NCI-H1417 (cell line): Measurements from ENCODE around the gene ENDOD1.

Experiments used
- DNase-seq, 3 experiments: peaks; one replicate each; lab custom pipeline; 2025; lab: John Stamatoyannopoulos, UW

ENDOD1 gene

DNA sequence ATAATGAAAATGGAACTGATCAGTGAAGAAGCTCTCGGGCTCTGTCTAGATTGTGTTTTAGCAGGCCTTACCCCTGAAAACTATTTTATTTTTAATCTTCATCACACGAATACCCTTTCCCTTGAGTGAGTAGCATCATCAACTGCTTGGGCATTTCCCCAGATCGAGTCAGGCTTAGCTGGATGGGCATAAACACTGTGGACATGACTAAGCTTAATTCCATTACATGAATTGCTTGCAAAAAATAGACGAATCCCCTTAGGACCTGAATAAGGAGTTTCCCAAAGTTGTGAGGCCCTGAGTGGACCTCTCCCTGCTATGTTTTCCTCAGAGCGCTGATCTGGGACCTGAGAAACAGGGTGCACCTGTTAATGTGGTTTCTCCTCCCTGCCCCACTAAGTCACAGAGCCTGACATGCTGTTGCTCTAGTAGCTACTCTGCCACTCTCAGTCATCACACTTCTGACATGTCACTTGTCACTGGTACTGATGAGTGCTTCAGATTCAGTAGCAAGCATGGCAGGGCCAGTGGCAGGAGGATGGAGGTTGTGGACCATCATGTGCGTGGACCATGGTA lies 53.5 kb downstream of the ENDOD1 start:
- no peak for DNase-seq

DNA sequence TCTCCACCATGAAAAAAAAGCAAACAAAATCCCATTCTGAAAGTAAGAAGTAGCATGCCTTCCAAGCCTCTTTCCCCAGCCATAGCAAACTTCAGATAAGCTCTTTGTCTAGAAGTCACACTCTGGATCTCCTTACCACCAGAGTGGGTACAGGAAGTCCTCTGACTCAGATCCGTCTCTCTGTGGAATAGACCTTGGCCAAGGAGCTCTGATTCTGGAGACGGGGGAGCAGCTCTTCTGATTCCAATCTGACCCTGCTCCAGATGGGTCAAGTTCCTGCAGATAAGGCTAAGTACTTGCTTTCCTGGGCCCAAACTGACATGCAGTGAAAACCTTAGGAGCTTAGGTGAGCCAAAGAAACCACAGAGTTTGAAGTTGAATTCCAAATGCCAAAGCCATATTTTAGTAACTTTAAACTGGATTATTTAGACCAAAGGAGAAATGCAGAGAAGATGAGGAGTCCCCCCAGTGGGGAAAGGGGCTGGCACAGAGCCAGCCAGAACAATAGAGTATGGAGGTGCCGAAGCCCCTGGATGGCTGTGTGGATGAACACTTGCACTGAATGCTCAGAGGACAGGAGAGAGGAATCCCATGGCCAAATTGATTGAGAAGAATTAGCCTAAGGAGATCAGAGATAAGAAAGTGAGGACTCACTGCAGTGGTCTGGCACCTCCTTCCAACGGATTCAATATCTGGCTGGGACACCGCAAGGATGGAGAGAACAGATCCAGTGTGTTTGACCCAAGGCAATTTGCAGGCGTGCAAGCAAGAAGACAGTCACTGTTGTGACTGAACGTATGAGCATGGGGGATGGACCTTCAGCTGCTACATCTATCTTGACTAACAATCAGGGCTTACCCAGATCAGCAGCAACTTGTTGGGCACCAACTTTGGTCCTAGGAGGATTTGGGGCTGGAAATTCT lies 54.9 kb downstream of the ENDOD1 start:
- DNase-seq: no peak

- peak in 1 of 3 experiments; percentile 11 for DNase-seq
These were observed 55.9 kb downstream of the ENDOD1 start for GRCh38 chr11:95145430-95146060.

GRCh38 chr11:95147364-95147905 lies 57.8 kb downstream of the ENDOD1 start:
- DNase-seq: no peak

DNA sequence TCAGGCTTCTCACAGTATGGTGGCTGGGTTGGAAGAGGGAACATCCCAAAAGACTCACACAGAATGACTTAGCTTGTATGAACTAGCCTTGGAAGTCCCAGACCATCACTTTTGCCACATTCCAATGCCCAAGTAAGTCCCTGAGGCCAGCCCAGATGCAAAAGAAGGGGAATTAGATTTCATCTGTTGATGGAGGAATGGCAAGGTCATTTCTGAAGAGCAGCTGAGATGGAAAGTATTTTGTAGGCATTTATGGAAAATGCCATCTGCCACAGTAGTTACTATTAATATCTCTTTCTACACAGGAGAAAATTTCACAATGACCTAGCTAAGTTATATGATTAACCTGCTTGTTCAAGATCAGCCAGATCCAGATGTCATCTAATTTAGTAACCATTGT lies 58.8 kb downstream of the ENDOD1 start:
- no peak for DNase-seq

- no peak for DNase-seq
These were observed 59.3 kb downstream of the ENDOD1 start for GRCh38 chr11:95148938-95149337.

GRCh38 chr11:95149651-95150364 lies 60.2 kb downstream of the ENDOD1 start:
- DNase-seq: peak in 2 of 3 experiments; percentile 73 to 91

GRCh38 chr11:95150956-95151684 lies 61.5 kb downstream of the ENDOD1 start:
- peak; percentile 88 to 98 (median 93) for DNase-seq

- no peak for DNase-seq
These were observed 63.5 kb downstream of the ENDOD1 start for GRCh38 chr11:95152876-95153856.

- DNase-seq: no peak
These were observed 64.2 kb downstream of the ENDOD1 start for GRCh38 chr11:95153857-95154246.

- DNase-seq: peak; percentile 50 to 86 (median 60)
These were observed 64.9 kb downstream of the ENDOD1 start for GRCh38 chr11:95154514-95154913.

DNA sequence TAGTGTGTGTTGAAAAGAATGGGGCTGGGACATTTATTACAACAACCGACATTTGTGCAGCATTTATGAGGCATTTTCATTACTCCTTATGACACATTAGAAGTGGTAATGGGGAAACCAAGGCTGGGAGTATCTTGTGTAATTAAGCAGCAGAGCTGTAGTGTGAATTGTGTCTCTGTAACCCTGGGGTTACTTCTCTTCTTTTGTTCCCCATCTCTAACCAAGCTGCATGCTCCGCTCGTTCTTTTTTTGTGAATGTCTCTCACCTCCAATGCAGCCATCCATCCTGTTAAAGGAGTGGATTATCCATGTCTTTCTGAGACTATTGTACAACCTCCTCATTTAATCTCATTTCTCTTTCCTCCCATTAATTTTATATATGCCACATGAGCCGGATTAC lies 65.7 kb downstream of the ENDOD1 start:
- DNase-seq: no peak

GRCh38 chr11:95156133-95156721 lies 66.6 kb downstream of the ENDOD1 start:
- DNase-seq: no peak

DNA sequence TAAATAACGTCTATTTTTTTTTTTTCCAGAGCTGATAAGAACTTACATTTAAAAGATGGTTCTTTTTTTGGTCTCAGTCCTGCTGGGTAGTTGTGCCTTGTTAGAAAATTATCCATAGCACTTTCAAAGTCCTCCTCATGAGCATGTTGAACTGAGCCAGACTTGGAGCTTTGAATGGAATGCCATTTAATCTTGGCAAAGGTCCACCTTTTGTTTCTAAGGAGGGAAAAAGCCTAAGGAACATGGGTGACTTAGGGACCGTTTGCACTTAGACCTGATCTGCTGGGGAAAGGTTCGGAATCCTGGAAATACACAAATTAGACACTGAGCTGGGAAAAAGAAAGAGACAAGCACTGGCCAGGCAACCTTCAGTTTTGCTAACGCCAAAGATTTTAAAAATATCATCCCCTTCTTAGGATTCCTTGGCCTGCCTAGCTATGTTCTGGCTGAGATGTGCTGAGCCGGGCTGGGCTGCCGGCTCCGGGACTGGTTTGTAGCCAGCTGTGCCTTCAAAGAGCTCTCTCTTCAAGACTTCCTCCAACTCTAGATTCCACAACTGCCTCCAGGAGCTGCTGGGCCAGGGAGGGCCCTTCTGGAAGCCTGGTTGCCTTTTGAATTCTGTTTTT lies 67.4 kb downstream of the ENDOD1 start:
- DNase-seq: no peak

DNA sequence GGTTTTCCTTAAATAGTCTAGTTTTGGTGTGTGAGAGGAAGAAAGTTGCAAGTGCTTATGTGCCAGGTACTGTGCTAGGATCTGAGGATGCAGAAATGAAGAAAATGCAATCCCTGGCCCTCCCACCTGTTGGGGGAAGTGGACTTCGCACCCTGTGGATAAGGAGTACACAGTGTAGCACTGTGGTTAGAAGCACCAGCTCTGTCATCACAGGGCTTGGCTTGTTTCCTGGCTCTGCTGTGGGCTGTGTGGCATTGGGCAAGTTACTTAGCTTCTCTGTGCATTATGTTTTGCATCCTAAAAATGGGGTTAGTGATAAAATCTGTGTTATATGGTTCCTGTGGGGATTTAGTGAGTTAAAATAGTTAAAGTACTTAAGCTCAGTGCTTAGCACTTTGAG lies 68.2 kb downstream of the ENDOD1 start:
- no peak for DNase-seq

- no peak for DNase-seq
These were observed 71.6 kb downstream of the ENDOD1 start for GRCh38 chr11:95161248-95161647.

DNA sequence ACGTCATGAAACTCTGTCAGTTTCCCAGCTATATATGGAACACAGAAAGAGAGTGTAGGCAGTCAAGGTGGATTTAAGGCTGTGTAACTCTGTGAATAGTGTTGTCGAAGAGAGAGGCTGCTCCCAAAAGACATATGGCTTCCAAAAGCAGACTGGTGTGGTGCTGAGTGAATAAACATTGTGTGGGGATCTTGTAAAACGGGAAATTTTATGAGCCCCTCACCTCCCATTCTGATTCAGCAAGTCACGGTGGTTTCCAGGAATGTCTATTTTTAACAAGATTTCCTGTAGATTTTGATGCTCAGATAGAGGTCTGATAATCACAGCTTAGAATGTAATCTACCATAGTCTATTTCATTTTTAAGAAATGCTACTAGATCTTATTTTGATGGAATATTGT lies 73.5 kb downstream of the ENDOD1 start:
- DNase-seq: no peak

- DNase-seq: no peak
These were observed 76.0 kb downstream of the ENDOD1 start for GRCh38 chr11:95165638-95166037.

DNA sequence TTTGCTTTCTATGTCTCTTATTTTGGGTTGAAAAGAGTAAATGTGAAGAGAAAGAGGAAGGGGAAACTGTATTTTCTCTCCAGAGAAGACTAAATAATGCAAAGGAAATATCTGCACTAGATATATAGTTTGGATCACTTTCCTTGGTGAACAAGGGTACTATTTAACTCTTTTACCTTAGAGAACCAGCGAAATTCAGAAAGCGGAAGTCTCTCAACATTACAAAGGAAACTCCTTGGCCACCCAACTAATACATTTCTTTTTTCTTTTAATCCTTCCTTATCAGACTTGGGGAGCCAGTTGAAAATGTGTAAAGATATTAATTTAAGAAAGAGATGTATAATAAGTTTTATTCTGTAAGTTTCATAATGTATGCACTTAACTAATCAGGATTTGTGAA lies 77.1 kb downstream of the ENDOD1 start:
- DNase-seq: no peak
